HCT116 (cell line): ENCODE measurements around the gene ZC3H7A.

Experiments
- POLR2A ChIP-seq: IDR thresholded peaks from 2 replicates; pipeline ENCODE4 v1.7.0; 2011; ENCODE audit warnings: borderline replicate concordance; ENCODE audit not compliant: insufficient read depth, insufficient read length; ENCODE audit errors: extremely low read depth
- SRF ChIP-seq: IDR thresholded peaks from 2 replicates; pipeline ENCODE4 v1.6.1; 2012; ENCODE audit warnings: low read depth

- TF ChIP-seq POLR2A (no peak), SRF (no peak)
Measured at GRCh38 chr16:11707679-11708197, 89.3 kb downstream of the ZC3H7A start.
